DOHH2 (cell line): ENCODE measurements around the gene C5.

Source experiments
- H3F3A ChIP-seq: fragments of 200-600 bp; sonication (generic), shearing (Covaris generic); 2 replicates; pipeline ENCODE4 v1.6.0; 2016; ENCODE audit warnings: antibody characterized with exemption, mild to moderate bottlenecking; ENCODE audit not compliant: control insufficient read depth, insufficient read depth
- H3K27ac ChIP-seq: fragments of 200-600 bp; sonication (generic); 2 replicates; pipeline ENCODE4 v1.5.1; 2014; ENCODE audit warnings: low read depth, mild to moderate bottlenecking, low read length, moderate library complexity
- H3K27me3 ChIP-seq: fragments of 200-600 bp; sonication (generic); 2 replicates; pipeline ENCODE4 v1.6.1; 2014; ENCODE audit warnings: mild to moderate bottlenecking, low read length, mixed read lengths; ENCODE audit not compliant: control insufficient read depth
- H3K36me3 ChIP-seq: fragments of 200-600 bp; sonication (generic); 2 replicates; pipeline ENCODE4 v1.6.1; 2014; ENCODE audit warnings: mild to moderate bottlenecking, low read length, moderate library complexity, mixed read lengths; ENCODE audit not compliant: control insufficient read depth
- H3K4me1 ChIP-seq: fragments of 200-600 bp; sonication (generic); 2 replicates; pipeline ENCODE4 v1.6.1; 2014; ENCODE audit warnings: mild to moderate bottlenecking, low read length, mixed read lengths; ENCODE audit not compliant: control insufficient read depth
- H3K4me2 ChIP-seq: fragments of 200-600 bp; sonication (generic); 2 replicates; pipeline ENCODE4 v1.6.0; 2014; ENCODE audit warnings: mild to moderate bottlenecking, low read length, moderate library complexity
- H3K4me3 ChIP-seq: fragments of 200-600 bp; sonication (generic); 2 replicates; pipeline ENCODE4 v1.5.1; 2014; ENCODE audit warnings: mild to moderate bottlenecking, low read length, mixed read lengths
- H3K79me2 ChIP-seq: fragments of 200-600 bp; sonication (generic); 2 replicates; pipeline ENCODE4 v1.6.1; 2014; ENCODE audit warnings: mild to moderate bottlenecking, low read length, mixed read lengths; ENCODE audit not compliant: control insufficient read depth
- H3K9me2 ChIP-seq: fragments of 200-600 bp; sonication (generic); replicated peaks from 2 replicates; pipeline ENCODE4 v1.6.1; 2014; ENCODE audit warnings: mild to moderate bottlenecking, low read length, mixed read lengths; ENCODE audit not compliant: control insufficient read depth
- H3K9me3 ChIP-seq: fragments of 200-600 bp; sonication (generic); 2 replicates; pipeline ENCODE4 v1.6.1; 2014; ENCODE audit warnings: antibody characterized with exemption, low read length, mixed read lengths; ENCODE audit not compliant: control insufficient read depth, insufficient read depth
- H4K20me1 ChIP-seq: fragments of 200-600 bp; sonication (generic); 2 replicates; pipeline ENCODE4 v1.6.0; 2014; ENCODE audit warnings: low read depth, mild to moderate bottlenecking, antibody characterized with exemption, low read length, moderate library complexity; ENCODE audit not compliant: control insufficient read depth, insufficient read depth
- EZH2phosphoT487 ChIP-seq: fragments of 200-600 bp; sonication (generic); IDR thresholded peaks from 2 replicates; pipeline ENCODE4 v1.6.1; 2017; ENCODE audit warnings: borderline replicate concordance, mild to moderate bottlenecking, antibody characterized with exemption, low read length, moderate library complexity, mixed read lengths
- TF ChIP-seq, protein P1 (sequence below): fragments of 200-600 bp; sonication (generic); IDR thresholded peaks from one replicate; pipeline ENCODE4 v1.5.1; 2014; ENCODE audit warnings: antibody characterized with exemption, mild to moderate bottlenecking, low read depth, low read length; ENCODE audit not compliant: poor library complexity, severe bottlenecking

C5 gene

DNA sequence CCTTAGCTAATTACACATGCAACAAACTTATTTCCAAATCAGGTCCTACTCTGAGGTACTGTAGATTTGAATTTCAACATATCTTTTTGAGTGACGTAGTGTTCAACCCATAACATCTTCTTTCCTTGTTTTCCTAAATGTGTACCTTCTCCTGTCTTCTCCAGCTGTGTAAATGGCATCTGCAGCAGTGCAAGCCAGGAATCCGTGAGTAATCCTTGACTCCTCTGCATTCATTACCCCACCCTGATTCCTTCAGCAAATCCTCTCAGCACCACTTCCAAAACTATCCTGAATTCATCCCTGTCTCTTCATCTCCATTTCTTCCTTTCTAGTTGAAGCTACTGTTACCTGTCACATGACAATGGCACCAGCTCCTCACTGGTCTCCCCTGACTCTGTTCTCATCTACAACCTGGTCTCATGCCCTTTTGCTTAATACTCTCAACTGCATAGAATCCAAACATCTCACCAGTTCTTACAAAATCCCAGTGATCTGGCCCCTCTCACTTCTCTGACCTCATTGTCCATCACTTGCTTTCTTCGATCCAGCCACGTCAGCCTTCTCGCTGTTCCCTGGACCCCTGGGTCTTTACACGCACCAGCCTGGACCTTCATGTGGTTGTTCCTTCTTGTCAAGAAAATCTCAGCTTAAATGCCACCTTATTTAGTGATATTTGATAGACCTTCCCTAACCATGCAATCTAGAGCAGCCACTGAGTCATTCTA lies 108.9 kb downstream of the C5 start:
- no peaks in the 10 kb centered on the region for H3K36me3 ChIP-seq
- H3K27me3 ChIP-seq = no peaks in the 10 kb centered on the region
- no peak overlapping the region for H3K27ac ChIP-seq
- H3F3A ChIP-seq = peaks cover 6% of the 10 kb centered on the region
- no peak overlapping the region for H3K4me2 ChIP-seq
- H3K9me3 ChIP-seq = no peaks in the 10 kb centered on the region
- peaks cover 44% of the 10 kb centered on the region for H3K4me1 ChIP-seq
- H3K79me2 ChIP-seq = no peaks in the 10 kb centered on the region
- TF ChIP-seq, protein P1, sequence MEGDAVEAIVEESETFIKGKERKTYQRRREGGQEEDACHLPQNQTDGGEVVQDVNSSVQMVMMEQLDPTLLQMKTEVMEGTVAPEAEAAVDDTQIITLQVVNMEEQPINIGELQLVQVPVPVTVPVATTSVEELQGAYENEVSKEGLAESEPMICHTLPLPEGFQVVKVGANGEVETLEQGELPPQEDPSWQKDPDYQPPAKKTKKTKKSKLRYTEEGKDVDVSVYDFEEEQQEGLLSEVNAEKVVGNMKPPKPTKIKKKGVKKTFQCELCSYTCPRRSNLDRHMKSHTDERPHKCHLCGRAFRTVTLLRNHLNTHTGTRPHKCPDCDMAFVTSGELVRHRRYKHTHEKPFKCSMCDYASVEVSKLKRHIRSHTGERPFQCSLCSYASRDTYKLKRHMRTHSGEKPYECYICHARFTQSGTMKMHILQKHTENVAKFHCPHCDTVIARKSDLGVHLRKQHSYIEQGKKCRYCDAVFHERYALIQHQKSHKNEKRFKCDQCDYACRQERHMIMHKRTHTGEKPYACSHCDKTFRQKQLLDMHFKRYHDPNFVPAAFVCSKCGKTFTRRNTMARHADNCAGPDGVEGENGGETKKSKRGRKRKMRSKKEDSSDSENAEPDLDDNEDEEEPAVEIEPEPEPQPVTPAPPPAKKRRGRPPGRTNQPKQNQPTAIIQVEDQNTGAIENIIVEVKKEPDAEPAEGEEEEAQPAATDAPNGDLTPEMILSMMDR = no peak
- no peak for TF ChIP-seq EZH2phosphoT487
- no peak overlapping the region for H3K4me3 ChIP-seq
- no peaks in the 10 kb centered on the region for H3K9me2 ChIP-seq
- H4K20me1 ChIP-seq = no peaks in the 10 kb centered on the region

DNA sequence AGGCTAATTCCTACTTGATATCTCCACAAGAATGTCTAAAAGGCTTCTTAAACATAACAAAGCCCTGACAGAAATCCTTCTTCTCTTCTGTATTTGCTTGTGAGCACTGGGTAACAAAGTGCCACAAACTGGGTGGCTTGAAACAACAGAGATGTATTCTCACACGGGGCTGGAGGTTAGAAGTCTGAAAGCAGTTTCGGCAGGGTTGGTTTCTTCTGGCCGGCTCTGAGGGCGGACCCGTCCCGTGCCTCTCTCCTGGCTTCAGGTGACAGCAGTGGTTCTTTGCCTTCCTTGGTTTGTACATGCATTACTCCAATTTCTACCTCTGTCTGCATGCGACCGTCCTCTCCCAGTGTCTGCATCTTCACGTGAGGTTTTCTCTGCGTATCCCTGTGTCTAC lies 109.5 kb downstream of the C5 start:
- TF ChIP-seq, protein P1 = no peak
- TF ChIP-seq EZH2phosphoT487 = no peak
- Histone ChIP-seq H3K4me2 (no peak overlapping the region), H3K36me3 (no peaks in the 10 kb centered on the region), H3K27ac (no peak overlapping the region), H3K4me1 (peaks cover 49% of the 10 kb centered on the region), H3K9me3 (no peaks in the 10 kb centered on the region), H3K27me3 (no peaks in the 10 kb centered on the region), H4K20me1 (no peaks in the 10 kb centered on the region), H3F3A (peaks cover 10% of the 10 kb centered on the region), H3K4me3 (no peak overlapping the region), H3K79me2 (no peaks in the 10 kb centered on the region), H3K9me2 (no peaks in the 10 kb centered on the region)

- no peak overlapping the region for H3K4me3 ChIP-seq
- peaks cover 24% of the 10 kb centered on the region for H3F3A ChIP-seq
- no peaks in the 10 kb centered on the region for H4K20me1 ChIP-seq
- H3K27ac ChIP-seq = no peak overlapping the region
- no peaks in the 10 kb centered on the region for H3K27me3 ChIP-seq
- no peaks in the 10 kb centered on the region for H3K36me3 ChIP-seq
- no peaks in the 10 kb centered on the region for H3K79me2 ChIP-seq
- no peaks in the 10 kb centered on the region for H3K9me2 ChIP-seq
- H3K4me2 ChIP-seq = no peak overlapping the region
- no peaks in the 10 kb centered on the region for H3K9me3 ChIP-seq
- TF ChIP-seq EZH2phosphoT487 = no peak
- TF ChIP-seq, protein P1 = no peak
- H3K4me1 ChIP-seq = peaks cover 49% of the 10 kb centered on the region
These were observed 111.2 kb downstream of the C5 start for GRCh38 chr9:120938851-120939250.
